Gastroesophageal sphincter (tissue), 4 donors: ENCODE data around the gene OR10T2. TPM values are rescaled to one million over a fixed set of nuclear protein-coding genes. Genes with fewer than 3 reads are reported as not detected.
"Not testable (repeated sequence)": the region's sequence is repeated elsewhere in the genome, so short reads cannot be mapped to it uniquely, and the experiment has no call there.

ENCODE experiments used
- ATAC-seq: fragments of 150-250 bp; one replicate; pipeline ENCODE4 v1.9.1; 2016; ENCODE audit warnings: mild to moderate bottlenecking, moderate library complexity
- H3K27ac ChIP-seq, 4 donors: fragments of 200-600 bp; sonication (generic) in 3 of 4; 1 replicate in 3 of 4; 2 replicates in 1 of 4; pipeline ENCODE4 v1.5.1; 2016 to 2019
- H3K27me3 ChIP-seq: fragments of 200-600 bp; sonication (generic); one replicate; pipeline ENCODE4 v1.5.1; 2019
- H3K36me3 ChIP-seq, 2 donors: fragments of 200-600 bp; sonication (generic); one replicate each; pipeline ENCODE4 v1.5.1; 2019; ENCODE audit warnings: control low read depth in 1 of 2
- H3K4me1 ChIP-seq, 3 donors: fragments of 200-600 bp; sonication (generic); 1 replicate in 2 of 3; 2 replicates in 1 of 3; pipeline ENCODE4 v1.5.1; 2016 to 2019; ENCODE audit warnings: control low read depth in 2 of 3
- H3K4me3 ChIP-seq, 2 donors: fragments of 200-600 bp; sonication (generic); one replicate each; pipeline ENCODE4 v1.5.1; 2019; ENCODE audit warnings: mild to moderate bottlenecking in 1 of 2, moderate library complexity in 1 of 2
- H3K9me3 ChIP-seq, 3 donors: fragments of 200-600 bp; sonication (generic); one replicate each; pipeline ENCODE4 v1.5.1; 2017 to 2019; ENCODE audit warnings: control low read depth in 2 of 3
- EP300 ChIP-seq: sonication (generic); formaldehyde crosslinking; IDR thresholded peaks from one replicate; pipeline ENCODE4 v1.6.1; 2017; ENCODE audit warnings: antibody characterized with exemption, mild to moderate bottlenecking
- POLR2A ChIP-seq, 2 donors: fragments of 450-650 bp; IDR thresholded peaks; one replicate each; pipeline ENCODE4 v1.6.1; 2017; ENCODE audit warnings: antibody characterized with exemption in 2 of 2, mild to moderate bottlenecking in 2 of 2, moderate library complexity in 1 of 2
- POLR2AphosphoS5 ChIP-seq: sonication (generic); formaldehyde crosslinking; IDR thresholded peaks from one replicate; pipeline ENCODE4 v1.6.1; 2017; ENCODE audit warnings: antibody characterized with exemption
- WGBS, 2 donors: methylation state at CpG; one replicate each; pipeline ENCODE4 v1.1.5; 2018; ENCODE audit warnings: low coverage in 1 of 2; 5-methylcytosine and 5-hydroxymethylcytosine counted together
- total RNA-seq, 4 donors: library from RNA; depleted of rRNA; stranded (reverse); fragments of >200 nt; gene quantifications; one replicate each; pipeline ENCODE4 v1.1.0, GENCODE V29; 2016
- TF ChIP-seq, protein P1 (sequence below), 4 experiments: fragments of 200-600 bp in 2 of 4; fragments of 450-650 bp in 2 of 4; sonication (generic) in 1 of 4; IDR thresholded peaks; one replicate each; pipeline ENCODE4 v1.5.1; 2017 to 2019; ENCODE audit warnings: antibody characterized with exemption in 4 of 4, mild to moderate bottlenecking in 2 of 4, moderate library complexity in 2 of 4

Gene OR10T2, protein sequence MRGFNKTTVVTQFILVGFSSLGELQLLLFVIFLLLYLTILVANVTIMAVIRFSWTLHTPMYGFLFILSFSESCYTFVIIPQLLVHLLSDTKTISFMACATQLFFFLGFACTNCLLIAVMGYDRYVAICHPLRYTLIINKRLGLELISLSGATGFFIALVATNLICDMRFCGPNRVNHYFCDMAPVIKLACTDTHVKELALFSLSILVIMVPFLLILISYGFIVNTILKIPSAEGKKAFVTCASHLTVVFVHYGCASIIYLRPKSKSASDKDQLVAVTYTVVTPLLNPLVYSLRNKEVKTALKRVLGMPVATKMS
- total RNA-seq = not detected

DNA sequence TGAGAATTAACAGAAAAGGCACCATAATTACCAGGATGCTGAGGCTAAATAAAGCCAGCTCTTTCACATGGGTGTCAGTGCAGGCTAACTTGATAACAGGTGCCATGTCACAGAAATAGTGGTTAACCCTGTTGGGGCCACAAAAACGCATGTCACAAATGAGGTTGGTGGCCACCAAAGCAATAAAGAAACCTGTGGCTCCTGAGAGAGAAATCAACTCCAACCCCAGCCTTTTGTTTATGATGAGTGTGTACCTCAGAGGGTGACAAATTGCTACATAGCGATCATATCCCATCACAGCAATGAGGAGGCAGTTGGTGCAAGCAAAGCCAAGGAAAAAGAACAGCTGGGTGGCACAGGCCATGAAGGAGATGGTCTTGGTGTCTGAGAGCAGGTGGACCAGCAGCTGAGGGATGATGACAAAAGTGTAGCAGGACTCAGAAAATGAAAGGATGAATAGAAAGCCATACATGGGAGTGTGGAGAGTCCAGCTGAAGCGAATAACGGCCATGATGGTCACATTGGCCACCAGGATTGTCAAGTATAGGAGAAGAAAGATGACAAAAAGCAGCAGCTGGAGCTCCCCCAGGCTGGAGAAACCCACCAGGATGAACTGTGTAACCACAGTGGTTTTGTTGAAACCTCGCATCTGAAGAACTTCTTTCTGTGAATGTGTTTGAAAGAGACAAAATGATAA is at the start of gene OR10T2:
Gene OR10T2, minus strand, starts transcription at position 649 of the 697 bp plus-strand sequence. Its CDS starts 0 bp downstream, at position 649.
- Histone ChIP-seq H3K4me1 (no peaks in the 10 kb centered on the region), H3K9me3 (no peaks in the 10 kb centered on the region), H3K36me3 (no peaks in the 10 kb centered on the region), H3K4me3 (no peak within 1 kb of the TSS), H3K27me3 (no peaks in the 10 kb centered on the region), H3K27ac (no peak within 1 kb of the TSS)
- no peak for ATAC-seq
- WGBS, 2 donors = 66 to 82% methylated on average over 3 to 4 of the region's 5 CpGs
- TF ChIP-seq POLR2AphosphoS5 (no peak), EP300 (no peak), POLR2A (IDR thresholded peaks at IDR 0.05) (no peak)
- TF ChIP-seq, protein P1, sequence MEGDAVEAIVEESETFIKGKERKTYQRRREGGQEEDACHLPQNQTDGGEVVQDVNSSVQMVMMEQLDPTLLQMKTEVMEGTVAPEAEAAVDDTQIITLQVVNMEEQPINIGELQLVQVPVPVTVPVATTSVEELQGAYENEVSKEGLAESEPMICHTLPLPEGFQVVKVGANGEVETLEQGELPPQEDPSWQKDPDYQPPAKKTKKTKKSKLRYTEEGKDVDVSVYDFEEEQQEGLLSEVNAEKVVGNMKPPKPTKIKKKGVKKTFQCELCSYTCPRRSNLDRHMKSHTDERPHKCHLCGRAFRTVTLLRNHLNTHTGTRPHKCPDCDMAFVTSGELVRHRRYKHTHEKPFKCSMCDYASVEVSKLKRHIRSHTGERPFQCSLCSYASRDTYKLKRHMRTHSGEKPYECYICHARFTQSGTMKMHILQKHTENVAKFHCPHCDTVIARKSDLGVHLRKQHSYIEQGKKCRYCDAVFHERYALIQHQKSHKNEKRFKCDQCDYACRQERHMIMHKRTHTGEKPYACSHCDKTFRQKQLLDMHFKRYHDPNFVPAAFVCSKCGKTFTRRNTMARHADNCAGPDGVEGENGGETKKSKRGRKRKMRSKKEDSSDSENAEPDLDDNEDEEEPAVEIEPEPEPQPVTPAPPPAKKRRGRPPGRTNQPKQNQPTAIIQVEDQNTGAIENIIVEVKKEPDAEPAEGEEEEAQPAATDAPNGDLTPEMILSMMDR (IDR thresholded peaks at IDR 0.05) = no peak

DNA sequence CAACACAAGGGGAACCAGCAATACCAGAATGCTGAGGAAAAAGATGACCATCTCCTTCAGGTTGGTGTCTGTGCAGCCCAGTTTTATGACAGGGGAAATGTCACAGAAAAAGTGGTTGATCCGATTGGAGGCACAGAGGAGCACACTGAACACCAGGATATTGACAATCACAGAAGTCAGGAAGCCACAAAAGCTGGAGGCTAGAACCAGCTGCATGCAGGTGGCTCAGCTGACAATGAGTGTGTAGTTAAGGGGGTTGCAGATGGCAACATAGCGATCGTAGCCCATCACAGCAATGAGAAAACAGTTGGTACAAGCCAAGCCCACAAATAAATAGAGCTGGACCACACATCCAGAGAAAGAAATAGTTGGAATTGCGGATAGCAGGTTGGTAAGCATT is 46.1 kb upstream of the OR10T2 start:
- Histone ChIP-seq H3K27ac (no peak overlapping the region), H3K9me3 (no peaks in the 10 kb centered on the region), H3K27me3 (no peaks in the 10 kb centered on the region), H3K36me3 (no peaks in the 10 kb centered on the region), H3K4me1 (no peaks in the 10 kb centered on the region), H3K4me3 (no peak overlapping the region)
- no peak for ATAC-seq
- WGBS, 2 donors = 60 to 79% methylated on average over 1 to 4 of the region's 4 CpGs
- TF ChIP-seq, protein P1 (IDR thresholded peaks at IDR 0.05) = no peak
- TF ChIP-seq EP300 (no peak), POLR2AphosphoS5 (no peak), POLR2A (IDR thresholded peaks at IDR 0.05) (no peak)

DNA sequence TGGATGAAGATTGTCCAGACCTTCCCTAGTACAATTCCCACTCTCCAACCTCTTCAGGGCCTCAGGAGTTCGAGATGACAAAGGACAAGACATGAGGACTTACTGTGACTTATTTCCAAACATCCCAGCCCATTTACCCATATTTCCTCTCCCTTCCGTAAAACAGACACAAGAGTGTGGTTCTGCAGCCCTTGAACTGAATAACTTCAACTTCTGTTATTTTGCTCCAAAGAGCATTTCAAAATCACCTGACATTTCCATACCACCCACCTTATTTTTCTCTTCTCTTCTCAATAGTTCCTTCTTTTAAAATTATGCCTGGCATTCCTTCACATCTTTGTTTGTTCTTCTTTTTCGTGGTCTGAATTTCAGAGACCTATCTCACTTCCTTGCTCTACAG is 35.5 kb upstream of the OR10T2 start:
- no peaks in the 10 kb centered on the region for H3K4me1 ChIP-seq
- H3K36me3 ChIP-seq = no peaks in the 10 kb centered on the region
- peaks cover 0 to 26% (median 0%) of the 10 kb centered on the region in 3 donors for H3K9me3 ChIP-seq
- no peak for TF ChIP-seq POLR2A (IDR thresholded peaks at IDR 0.05)
- TF ChIP-seq, protein P1 (IDR thresholded peaks at IDR 0.05) = no peak
- no peak for TF ChIP-seq POLR2AphosphoS5
- no peak for TF ChIP-seq EP300
- peaks cover 13% of the 10 kb centered on the region for H3K27me3 ChIP-seq
- 39 to 48% methylated on average over 3 of the region's 3 CpGs for WGBS, 2 donors
- no peak overlapping the region for H3K27ac ChIP-seq
- no peak for ATAC-seq
- H3K4me3 ChIP-seq = no peak overlapping the region

DNA sequence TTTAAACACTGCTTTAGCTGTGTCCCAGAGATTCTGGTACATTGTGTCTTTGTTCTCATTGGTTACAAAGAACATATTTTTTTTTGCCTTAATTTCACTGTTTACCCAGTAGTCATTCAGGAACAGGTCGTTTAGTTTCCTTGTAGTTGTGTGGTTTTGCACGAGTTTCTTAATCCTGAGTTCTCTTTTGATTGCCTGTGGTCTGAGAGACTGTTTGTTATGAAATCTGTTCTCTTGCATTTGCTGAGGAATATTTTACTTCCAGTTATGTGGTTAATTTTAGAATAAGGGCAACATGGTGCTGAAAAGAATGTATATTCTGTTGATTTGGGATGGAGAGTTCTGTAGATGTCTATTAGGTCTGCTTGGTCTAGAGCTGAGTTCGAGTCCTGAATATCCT is 30.9 kb upstream of the OR10T2 start:
- H3K27me3 ChIP-seq = peaks cover 13% of the 10 kb centered on the region
- not testable (repeated sequence) for H3K4me1 ChIP-seq, H3K27ac ChIP-seq, ATAC-seq, H3K4me3 ChIP-seq, H3K36me3 ChIP-seq
- WGBS, 2 donors = 43 to 52% methylated on average over 3 of the region's 3 CpGs
- H3K9me3 ChIP-seq = peaks cover 0 to 42% (median 0%) of the 10 kb centered on the region in 3 donors

DNA sequence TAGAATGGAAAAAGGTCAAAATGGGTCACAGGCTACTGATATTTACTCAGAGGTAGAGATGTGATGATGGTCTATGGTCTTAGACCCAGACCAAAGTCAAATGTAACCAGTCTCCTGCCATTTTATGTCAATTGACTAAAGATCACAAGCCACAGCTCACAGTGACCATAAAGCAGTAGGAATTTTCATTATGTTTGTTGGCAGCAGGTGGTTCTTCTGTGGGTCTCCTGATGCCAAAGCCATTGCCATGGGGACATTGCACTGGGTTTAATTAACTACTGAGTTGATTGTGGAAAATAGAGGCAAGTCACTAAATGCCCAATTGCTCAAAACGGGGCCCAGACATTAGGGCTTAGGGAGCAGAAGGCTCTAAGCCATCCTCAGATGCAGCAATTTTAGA is 26.9 kb upstream of the OR10T2 start, which contains the start of gene OR10K2:
Gene OR10K2, minus strand, starts transcription at position 101 of the 400 bp plus-strand sequence. CDS start 5,371 bp downstream, outside the sequence.
- ATAC-seq = no peak
- H3K4me1 ChIP-seq = no peaks in the 10 kb centered on the region
- H3K27me3 ChIP-seq = no peaks in the 10 kb centered on the region
- no peak within 1 kb of the TSS for H3K27ac ChIP-seq
- 77 to 87% methylated on average over 1 of the region's 1 CpG for WGBS, 2 donors
- TF ChIP-seq EP300 = no peak
- no peak for TF ChIP-seq POLR2A (IDR thresholded peaks at IDR 0.05)
- TF ChIP-seq, protein P1 (IDR thresholded peaks at IDR 0.05) = no peak
- no peak for TF ChIP-seq POLR2AphosphoS5
- peaks cover 0 to 21% (median 0%) of the 10 kb centered on the region in 3 donors for H3K9me3 ChIP-seq
- H3K4me3 ChIP-seq = no peak within 1 kb of the TSS
- H3K36me3 ChIP-seq = no peaks in the 10 kb centered on the region
